HepG2 (cell line): Measurements from ENCODE around the gene PARD3. TPM values are rescaled to one million over a fixed set of nuclear protein-coding genes. Genes with fewer than 3 reads are reported as not detected.

Experiments used
- ATAC-seq: fragments of 200-7000 bp; cut with Tn5 transposase; 3 replicates; pipeline ENCODE4 v1.9.1; 2020; ENCODE audit warnings: mild to moderate bottlenecking, moderate library complexity
- BruUV-seq: library from RNA; stranded (reverse); fragments of 400-500 nt; replicated peaks from 2 replicates; lab custom pipeline; 2021; lab: Mats Ljungman, UMichigan
- CTCF ChIA-PET: fragments of 300-600 bp; formaldehyde crosslinking; extraction: SDS; loops from one replicate; lab custom pipeline; 2021; ENCODE audit warnings: low total read pairs, inconsistent platforms, low intra/inter-chr PET ratio; lab: Yijun Ruan, JAX
- POLR2A ChIA-PET: fragments of 350-600 bp; sonication (Branson Sonifier 250); formaldehyde crosslinking; loops from one replicate; lab custom pipeline; 2020; ENCODE audit warnings: antibody characterized with exemption, inconsistent platforms; lab: Yijun Ruan, JAX
- DNase-seq: peaks from one replicate; pipeline ENCODE4 v3.0.0-alpha.2; 2015; ENCODE audit warnings: low spot score
- FAIRE-seq: peaks from 3 replicates; lab custom pipeline; 2011; peaks lifted over from hg19 to GRCh38; lab: Jason Lieb, UNC
- H2AFZ ChIP-seq: one replicate; pipeline ENCODE4 v1.6.1; 2011; ENCODE audit warnings: low read length, inconsistent platforms
- H3K27ac ChIP-seq: fragments of 300-600 bp; 3 replicates; pipeline ENCODE4 v1.8.0; 2011; ENCODE audit warnings: mixed run types, mild to moderate bottlenecking, mixed read lengths, low read length, inconsistent platforms; ENCODE audit not compliant: insufficient read depth; ENCODE audit errors: extremely low read length
- H3K27me3 ChIP-seq, 2 experiments: fragments of 200-600 bp in 1 of 2; 2 replicates in 1 of 2; 3 replicates in 1 of 2; pipeline versions ENCODE4 v1.6.0 to v1.8.0; 2011; ENCODE audit warnings: low read length in 2 of 2, mild to moderate bottlenecking in 2 of 2, moderate library complexity in 2 of 2, inconsistent platforms in 1 of 2; ENCODE audit not compliant: insufficient read depth in 2 of 2, control insufficient read depth in 1 of 2
- H3K36me3 ChIP-seq, 2 experiments: fragments of 200-600 bp in 1 of 2; replicated peaks in 1 of 2; 2 replicates in 1 of 2; 3 replicates in 1 of 2; pipeline versions ENCODE4 v1.5.1 to v1.8.0; 2011; ENCODE audit warnings: low read length in 2 of 2, inconsistent platforms in 1 of 2; ENCODE audit not compliant: insufficient read depth in 2 of 2, control insufficient read depth in 1 of 2
- H3K4me1 ChIP-seq: 2 replicates; pipeline ENCODE4 v1.5.1; 2012; ENCODE audit warnings: low read length, inconsistent platforms; ENCODE audit not compliant: insufficient read depth
- H3K4me2 ChIP-seq: 2 replicates; pipeline ENCODE4 v1.6.0; 2011; ENCODE audit warnings: low read depth, low read length, inconsistent platforms
- H3K4me3 ChIP-seq, 3 experiments: fragments of 200-600 bp in 1 of 3; sonication (generic), shearing (Covaris generic) in 1 of 3; replicated peaks in 1 of 3; 2 replicates each; pipeline ENCODE4 v1.5.1; 2011 to 2016; ENCODE audit warnings: low read length in 3 of 3, inconsistent platforms in 2 of 3, low read depth in 2 of 3, mild to moderate bottlenecking in 2 of 3, control low read depth in 1 of 3, mixed read lengths in 1 of 3; ENCODE audit not compliant: insufficient read depth in 1 of 3
- H3K79me2 ChIP-seq: one replicate; pipeline ENCODE4 v1.6.1; 2011; ENCODE audit warnings: low read length, inconsistent platforms; ENCODE audit not compliant: insufficient read depth
- H3K9ac ChIP-seq: 2 replicates; pipeline ENCODE4 v1.6.0; 2011; ENCODE audit warnings: mild to moderate bottlenecking, low read depth, low read length, inconsistent platforms; ENCODE audit not compliant: insufficient read depth
- H3K9me3 ChIP-seq: 2 replicates; pipeline ENCODE4 v1.5.1; 2012; ENCODE audit warnings: mild to moderate bottlenecking, low read length
- H4K20me1 ChIP-seq: 2 replicates; pipeline ENCODE4 v1.6.0; 2011; ENCODE audit warnings: inconsistent platforms, mild to moderate bottlenecking, low read length, moderate library complexity; ENCODE audit not compliant: insufficient read depth
- ATF6 ChIP-seq: sonication (generic); formaldehyde crosslinking; conservative IDR thresholded peaks from 2 replicates; pipeline ENCODE4 v1.4.0; 2020; ENCODE audit warnings: missing genetic modification reagents
- EEA1 ChIP-seq: sonication (generic); formaldehyde crosslinking; IDR thresholded peaks from 2 replicates; pipeline ENCODE4 v1.5.1; 2020; ENCODE audit warnings: mild to moderate bottlenecking, missing genetic modification reagents, borderline replicate concordance
- TEF ChIP-seq: sonication (generic); formaldehyde crosslinking; IDR thresholded peaks from 2 replicates; pipeline ENCODE4 v1.5.0; 2020; ENCODE audit warnings: missing genetic modification reagents
- ZNF343 ChIP-seq: sonication (generic); formaldehyde crosslinking; IDR thresholded peaks from 2 replicates; pipeline ENCODE4 v1.4.0; 2020; ENCODE audit warnings: mild to moderate bottlenecking, missing genetic modification reagents
- ZNF550 ChIP-seq: sonication (generic); formaldehyde crosslinking; IDR thresholded peaks from 2 replicates; pipeline ENCODE4 v1.4.0; 2020; ENCODE audit warnings: mild to moderate bottlenecking, missing genetic modification reagents, borderline replicate concordance
- ZNF703 ChIP-seq: sonication (generic); formaldehyde crosslinking; IDR thresholded peaks from 2 replicates; pipeline ENCODE4 v1.5.1; 2020; ENCODE audit warnings: missing genetic modification reagents, mild to moderate bottlenecking, moderate library complexity, borderline replicate concordance
- WGBS: methylation state at CpG from one replicate; pipeline ENCODE4 v1.1.6; 2017; ENCODE audit warnings: low lambda C conversion rate; 5-methylcytosine and 5-hydroxymethylcytosine counted together
- in situ Hi-C: cut with HindIII; loops from 2 replicates; pipeline ENCODE4 v1.10.0; 2017; ENCODE audit warnings: low pct_unique_long_range_greater_than_20kb; ENCODE audit not compliant: extremely low pct_ligation_motif_present
- intact Hi-C: fragments of 100-400 bp; cut with micrococcal nuclease; formaldehyde crosslinking; loops from one replicate; pipeline ENCODE4 v1.10.0; 2022; ENCODE audit not compliant: unreplicated experiment
- polyA plus RNA-seq, 8 experiments: library from polyadenylated mRNA; depleted of rRNA in 3 of 8; stranded (reverse) in 7 of 8; unstranded in 1 of 8; fragments of >200 nt; fragmentation: Illumina TruSeq in 4 of 8; extraction: Trizol in 4 of 8; gene quantifications; 2 replicates each; pipeline versions ENCODE4 v1.2.1 to v1.2.3, GENCODE V29; 2011 to 2016; ENCODE audit warnings: low read depth in 4 of 8, missing spikeins in 1 of 8, mixed read lengths in 1 of 8; ENCODE audit not compliant: insufficient read depth in 1 of 8
- total RNA-seq, 5 experiments: library from RNA; depleted of rRNA; stranded (reverse); fragments of >200 nt; fragmentation: Illumina TruSeq; extraction: Trizol; gene quantifications; 2 replicates each; pipeline ENCODE4 v1.2.3, GENCODE V29; 2016; ENCODE audit warnings: low read depth in 1 of 5

PARD3 gene
- total and polyA plus RNA-seq, 2 of the 13 experiments (the other 11 are each of a cell fraction or from before 2014, with no cell fraction given): 40.9 to 60.0 TPM

GRCh38 chr10:34335960-34336690 lies 479.0 kb downstream of the PARD3 start:
- Histone ChIP-seq H3K9me3 (no peaks in the 10 kb centered on the region), H3K79me2 (no peaks in the 10 kb centered on the region)
- no peak for FAIRE-seq
- TF ChIP-seq ZNF550 (no peak), ZNF703 (no peak), EEA1 (CRISPR knock-in tag) (no peak), ZNF343 (CRISPR knock-in tag) (no peak), TEF (CRISPR knock-in tag) (no peak), ATF6 (no peak)
- TF ChIP-seq, all 625 proteins: peak for 0
- 95% methylated on average over 5 of the region's 5 CpGs for WGBS
- H3K4me3 ChIP-seq: no peak overlapping the region
- in situ Hi-C loops: no loop called here
- H3K27me3 ChIP-seq: no peaks in the 10 kb centered on the region
- 0 out of 2 replicates have a peak, but pooled peaks cover 4% of the 10 kb centered on the region for H3K4me1 ChIP-seq
- H2AFZ ChIP-seq: no peak overlapping the region
- no peak overlapping the region for H3K9ac ChIP-seq
- ATAC-seq (no peak), DNase-seq (no peak)
- peaks cover 1 to 5% of the 10 kb centered on the region in 2 experiments; a peak in 3 of 5 replicates for H3K36me3 ChIP-seq
- POLR2A ChIA-PET: no interaction called here
- H4K20me1 ChIP-seq: no peaks in the 10 kb centered on the region
- intact Hi-C loops: no loop called here
- no peak overlapping the region for H3K4me2 ChIP-seq
- no peak overlapping the region for H3K27ac ChIP-seq
- no TSS peak for BruUV-seq
- CTCF ChIA-PET: no interaction called here
